Panc1 (cell line): Measurements from ENCODE around the gene CBY2. TPM values are rescaled to one million over a fixed set of nuclear protein-coding genes. Genes with fewer than 3 reads are reported as not detected.
"Not testable (repeated sequence)": the region's sequence is repeated elsewhere in the genome, so short reads cannot be mapped to it uniquely, and the experiment has no call there.

Experiments
- ATAC-seq: fragments of 200-7000 bp; cut with Tn5 transposase; 2 replicates; pipeline ENCODE4 v1.9.1; 2020; ENCODE audit warnings: mild to moderate bottlenecking, moderate library complexity
- BruUV-seq: library from RNA; stranded (reverse); fragments of 400-500 nt; replicated peaks from 2 replicates; lab custom pipeline; 2021; lab: Mats Ljungman, UMichigan
- CTCF ChIA-PET: fragments of 300-600 bp; sonication (Branson Sonifier 250); formaldehyde crosslinking; loops from one replicate; lab custom pipeline; 2022; ENCODE audit warnings: antibody characterized with exemption; lab: Charles Lee
- POLR2A ChIA-PET: fragments of 300-600 bp; sonication (Branson Sonifier 250); formaldehyde crosslinking; loops from one replicate; lab custom pipeline; 2022; ENCODE audit warnings: antibody characterized with exemption; lab: Charles Lee
- DNase-seq: peaks from one replicate; pipeline ENCODE4 v3.0.0-alpha.2; 2010; ENCODE audit warnings: low read depth, low spot score
- H3K27ac ChIP-seq: 2 replicates; pipeline ENCODE4 v1.5.1; 2011; ENCODE audit warnings: mild to moderate bottlenecking, low read length, inconsistent platforms
- H3K27me3 ChIP-seq: fragments of 200-500 bp; sonication (Bioruptor generic); 2 replicates; pipeline ENCODE4 v1.6.0; 2014; ENCODE audit warnings: low read length, inconsistent platforms; ENCODE audit not compliant: control insufficient read depth, insufficient read depth
- H3K36me3 ChIP-seq: fragments of 200-500 bp; sonication (Bioruptor generic); 2 replicates; pipeline ENCODE4 v1.5.1; 2014; ENCODE audit warnings: inconsistent platforms, mild to moderate bottlenecking, low read length, moderate library complexity; ENCODE audit not compliant: control insufficient read depth, insufficient read depth
- H3K4me1 ChIP-seq: 2 replicates; pipeline ENCODE4 v1.5.1; 2011; ENCODE audit warnings: inconsistent platforms, mild to moderate bottlenecking, low read length, moderate library complexity; ENCODE audit not compliant: control insufficient read depth, insufficient read depth
- H3K4me3 ChIP-seq, 2 experiments: 2 replicates each; pipeline ENCODE4 v1.5.1; 2011 to 2012; ENCODE audit warnings: low read depth in 2 of 2, low read length in 2 of 2, mild to moderate bottlenecking in 2 of 2, inconsistent platforms in 1 of 2, moderate library complexity in 1 of 2
- H3K9me3 ChIP-seq: fragments of 200-500 bp; sonication (Bioruptor generic); 2 replicates; pipeline ENCODE4 v1.5.1; 2014; ENCODE audit warnings: low read depth, mild to moderate bottlenecking, inconsistent platforms, low read length, moderate library complexity; ENCODE audit not compliant: control insufficient read depth, insufficient read depth
- CTCF ChIP-seq: fragments of 450-650 bp; IDR thresholded peaks from 2 replicates; pipeline ENCODE4 v1.5.1; 2017; ENCODE audit warnings: mild to moderate bottlenecking
- POLR2AphosphoS5 ChIP-seq: IDR thresholded peaks from 2 replicates; pipeline ENCODE4 v1.6.1; 2012; ENCODE audit warnings: mild to moderate bottlenecking, low read depth, low read length, moderate library complexity
- REST ChIP-seq, 2 experiments: IDR thresholded peaks; 2 replicates each; pipeline ENCODE4 v1.6.1; 2011 to 2012; ENCODE audit warnings: low read depth in 2 of 2, control low read depth in 1 of 2, low read length in 1 of 2, mild to moderate bottlenecking in 1 of 2, moderate library complexity in 1 of 2; ENCODE audit not compliant: insufficient read depth in 1 of 2
- SIN3A ChIP-seq: IDR thresholded peaks from 2 replicates; pipeline ENCODE4 v1.6.1; 2012; ENCODE audit warnings: low read depth, mild to moderate bottlenecking, low read length, moderate library complexity, borderline replicate concordance; ENCODE audit not compliant: insufficient read depth
- TCF7L2 ChIP-seq: IDR thresholded peaks from 2 replicates; pipeline ENCODE4 v1.6.1; 2011; ENCODE audit warnings: mild to moderate bottlenecking, low read depth, low read length, inconsistent platforms
- in situ Hi-C: cut with HindIII; loops from 2 replicates; pipeline ENCODE4 v1.10.0; 2016; ENCODE audit warnings: low sequenced_read_pairs, low pct_unique_long_range_greater_than_20kb
- intact Hi-C: fragments of 100-400 bp; cut with micrococcal nuclease; formaldehyde crosslinking; loops from one replicate; pipeline ENCODE4 v1.10.0; 2022; ENCODE audit not compliant: unreplicated experiment
- total RNA-seq: library from RNA; stranded (reverse); gene quantifications from one replicate; pipeline ENCODE4 v1.2.1, GENCODE V29; 2021; ENCODE audit not compliant: unreplicated experiment

The CBY2 gene
- total RNA-seq, 1 experiment from 2014 or later, result not detected

GRCh38 chr13:45751885-45752284 is 49.8 kb downstream of the CBY2 start:
- DNase-seq (no peak), ATAC-seq (no peak)
- TF ChIP-seq REST (IDR thresholded peaks at IDR 0.05; ENCODE audit: insufficient read depth in 1 of 2, low read depth in 2 of 2, low read length in 1 of 2) (no peak), CTCF (no peak), TCF7L2 (no peak), SIN3A (no peak), POLR2AphosphoS5 (no peak)
- intact Hi-C loops, result no loop called here
- Histone ChIP-seq H3K27me3 (peaks cover 3% of the 10 kb centered on the region), H3K36me3 (no peaks in the 10 kb centered on the region), H3K27ac (no peak overlapping the region), H3K9me3 (no peaks in the 10 kb centered on the region), H3K4me1 (no peaks in the 10 kb centered on the region), H3K4me3 (no peak overlapping the region)
- POLR2A ChIA-PET, result no interaction called here
- in situ Hi-C loops, result no loop called here
- no TSS peak for BruUV-seq
- CTCF ChIA-PET, result interaction anchor here (0.5 kb wide), 1 partner anchor 352 kb away, joined by 3 read pairs; no protein-coding TSS in a partner anchor

DNA sequence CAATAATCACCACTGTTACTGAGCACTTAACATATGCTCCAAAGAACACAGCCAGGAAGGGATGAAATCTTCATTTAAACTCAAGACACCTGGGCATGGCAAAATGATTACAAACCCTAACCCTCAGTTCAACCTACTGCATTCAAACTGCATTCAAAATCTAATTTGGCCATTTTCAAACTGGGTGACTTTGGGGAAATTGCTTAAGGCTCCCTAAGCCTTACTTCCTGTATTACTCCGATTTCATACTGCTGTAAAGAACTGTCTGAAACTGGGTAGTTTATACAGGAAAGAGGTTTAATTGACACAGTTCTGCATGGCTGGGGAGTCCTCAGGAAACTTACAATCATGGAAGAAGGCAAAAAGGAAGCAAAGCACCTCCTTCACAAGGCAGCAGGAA is 50.4 kb downstream of the CBY2 start:
- TF ChIP-seq SIN3A (no peak), TCF7L2 (no peak), REST (IDR thresholded peaks at IDR 0.05; ENCODE audit: insufficient read depth in 1 of 2, low read depth in 2 of 2, low read length in 1 of 2) (no peak), POLR2AphosphoS5 (no peak), CTCF (no peak)
- ATAC-seq (no peak), DNase-seq (no peak)
- Histone ChIP-seq H3K36me3 (no peaks in the 10 kb centered on the region), H3K27ac (no peak overlapping the region), H3K4me1 (no peaks in the 10 kb centered on the region), H3K4me3 (no peak overlapping the region), H3K27me3 (peaks cover 3% of the 10 kb centered on the region), H3K9me3 (no peaks in the 10 kb centered on the region)
- ChIA-PET CTCF (no interaction called here), POLR2A (no interaction called here)
- intact Hi-C loops, result no loop called here
- in situ Hi-C loops, result no loop called here
- no TSS peak for BruUV-seq

DNA sequence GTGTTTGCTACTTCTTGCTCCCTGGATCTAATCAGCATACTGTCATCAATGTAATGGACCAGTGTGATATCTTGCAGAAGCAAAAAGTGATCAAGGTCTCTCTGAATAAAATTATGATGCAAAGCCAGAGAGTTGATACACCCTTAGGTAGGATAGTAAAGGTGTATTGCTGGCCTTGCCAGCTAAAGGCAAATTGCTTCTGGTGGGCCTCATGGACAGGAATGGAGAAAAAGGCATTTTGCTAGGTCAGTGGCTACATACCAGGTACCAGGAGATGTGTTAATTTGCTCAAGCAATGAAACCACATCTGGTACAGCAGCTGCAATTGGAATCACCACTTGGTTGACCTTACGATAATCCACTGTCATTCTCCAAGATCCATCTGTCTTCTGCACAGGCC is 54.4 kb downstream of the CBY2 start:
- in situ Hi-C loops, H3K27me3 ChIP-seq, H3K36me3 ChIP-seq, BruUV-seq, H3K4me1 ChIP-seq, ATAC-seq, CTCF ChIA-PET, H3K27ac ChIP-seq, POLR2A ChIA-PET, H3K9me3 ChIP-seq, intact Hi-C loops, H3K4me3 ChIP-seq, DNase-seq: not testable (repeated sequence)

DNA sequence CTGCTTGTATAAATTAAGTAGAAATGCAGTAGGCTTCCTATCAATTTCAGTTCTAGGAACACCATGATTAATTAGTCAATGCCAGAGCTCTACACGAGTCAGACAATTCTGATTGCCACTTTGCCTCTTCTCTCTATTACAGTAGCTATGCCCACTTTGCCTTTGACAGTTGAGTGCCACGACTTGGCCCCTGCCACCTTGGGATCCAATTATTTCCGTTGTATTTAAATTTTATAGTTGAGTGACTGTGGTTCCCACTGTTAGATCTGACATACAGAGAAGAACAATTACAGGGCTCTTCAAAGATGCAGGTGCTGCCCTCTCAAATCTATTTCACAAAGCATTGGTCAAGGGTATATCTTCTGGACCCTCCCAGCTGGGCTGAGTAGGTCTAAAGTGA is 55.5 kb downstream of the CBY2 start:
- H3K36me3 ChIP-seq, POLR2A ChIA-PET, H3K27ac ChIP-seq, H3K27me3 ChIP-seq, H3K9me3 ChIP-seq, H3K4me1 ChIP-seq, BruUV-seq, DNase-seq, H3K4me3 ChIP-seq, in situ Hi-C loops, intact Hi-C loops, CTCF ChIA-PET, ATAC-seq: not testable (repeated sequence)
